Measurements from ENCODE around the gene UNC5B. TPM values are rescaled to one million over a fixed set of nuclear protein-coding genes. Genes with fewer than 3 reads are reported as not detected.
"Not testable (repeated sequence)": the region's sequence is repeated elsewhere in the genome, so short reads cannot be mapped to it uniquely, and the experiment has no call there.

The UNC5B gene
- total RNA-seq, 4 donors from 2014 or later = 2.2 to 3.7 (median 3.2) TPM

- no peak for ATAC-seq
- Histone ChIP-seq H3K9me3 (no peaks in the 10 kb centered on the region), H3K27ac (no peak overlapping the region), H3K4me3 (no peak overlapping the region), H3K4me1 (no peaks in the 10 kb centered on the region), H3K36me3 (peaks cover 0 to 51% of the 10 kb centered on the region in 2 donors), H3K27me3 (no peaks in the 10 kb centered on the region)
- TF ChIP-seq CTCF (IDR thresholded peaks at IDR 0.05) = no peak
- TF ChIP-seq POLR2AphosphoS5 (IDR thresholded peaks at IDR 0.05) = no peak
- TF ChIP-seq EP300 (IDR thresholded peaks at IDR 0.05) = no peak
- TF ChIP-seq POLR2A (IDR thresholded peaks at IDR 0.05) = no peak
- 76 to 87% methylated on average over 3 to 6 of the region's 6 CpGs for WGBS, 2 donors (ENCODE audit: low coverage in 1 of 2)
These were observed 81.8 kb downstream of the UNC5B start for GRCh38 chr10:71294091-71294561.

- no peak for ATAC-seq
- H3K9me3 ChIP-seq = no peaks in the 10 kb centered on the region
- H3K27me3 ChIP-seq = no peaks in the 10 kb centered on the region
- no peak for TF ChIP-seq POLR2AphosphoS5 (IDR thresholded peaks at IDR 0.05)
- TF ChIP-seq CTCF (IDR thresholded peaks at IDR 0.05) = no peak
- TF ChIP-seq POLR2A (IDR thresholded peaks at IDR 0.05) = no peak
- TF ChIP-seq EP300 (IDR thresholded peaks at IDR 0.05) = no peak
- H3K36me3 ChIP-seq = peaks cover 0 to 55% of the 10 kb centered on the region in 2 donors
- no peak overlapping the region for H3K27ac ChIP-seq
- WGBS, 2 donors (ENCODE audit: low coverage in 1 of 2) = 90% methylated on average over 3 of the region's 4 CpGs; no CpG with 5 or more reads in 1 of the 2 donors
- H3K4me1 ChIP-seq = no peaks in the 10 kb centered on the region
- no peak overlapping the region for H3K4me3 ChIP-seq
These were observed 82.5 kb downstream of the UNC5B start for GRCh38 chr10:71294856-71295255.

GRCh38 chr10:71295641-71296040 is 83.3 kb downstream of the UNC5B start:
- no peaks in the 10 kb centered on the region for H3K9me3 ChIP-seq
- ATAC-seq = no peak
- no peaks in the 10 kb centered on the region for H3K27me3 ChIP-seq
- no peak for TF ChIP-seq POLR2A (IDR thresholded peaks at IDR 0.05)
- TF ChIP-seq CTCF (IDR thresholded peaks at IDR 0.05) = no peak
- TF ChIP-seq POLR2AphosphoS5 (IDR thresholded peaks at IDR 0.05) = no peak
- no peak for TF ChIP-seq EP300 (IDR thresholded peaks at IDR 0.05)
- WGBS, 2 donors (ENCODE audit: low coverage in 1 of 2) = 85% methylated on average over 4 of the region's 9 CpGs; no CpG with 5 or more reads in 1 of the 2 donors
- H3K36me3 ChIP-seq = peaks cover 0 to 52% of the 10 kb centered on the region in 2 donors
- no peak overlapping the region for H3K27ac ChIP-seq
- no peak overlapping the region for H3K4me3 ChIP-seq
- H3K4me1 ChIP-seq = no peaks in the 10 kb centered on the region

- Histone ChIP-seq H3K27me3 (no peaks in the 10 kb centered on the region), H3K36me3 (peaks cover 0 to 50% of the 10 kb centered on the region in 2 donors), H3K27ac (no peak overlapping the region), H3K9me3 (no peaks in the 10 kb centered on the region), H3K4me1 (no peaks in the 10 kb centered on the region), H3K4me3 (no peak overlapping the region)
- ATAC-seq = no peak
- no peak for TF ChIP-seq EP300 (IDR thresholded peaks at IDR 0.05)
- TF ChIP-seq POLR2AphosphoS5 (IDR thresholded peaks at IDR 0.05) = no peak
- no peak for TF ChIP-seq CTCF (IDR thresholded peaks at IDR 0.05)
- no peak for TF ChIP-seq POLR2A (IDR thresholded peaks at IDR 0.05)
- 96% methylated on average over 4 of the region's 5 CpGs; no CpG with 5 or more reads in 1 of the 2 donors for whole genome bisulfite sequencing, 2 donors (ENCODE audit: low coverage in 1 of 2)
These were observed 83.7 kb downstream of the UNC5B start for GRCh38 chr10:71296086-71296485.

- not testable (repeated sequence) for H3K9me3 ChIP-seq, H3K27me3 ChIP-seq, ATAC-seq, H3K27ac ChIP-seq, H3K4me3 ChIP-seq, H3K4me1 ChIP-seq
- WGBS, 2 donors (ENCODE audit: low coverage in 1 of 2) = 82 to 90% methylated on average over 5 to 7 of the region's 13 CpGs
- H3K36me3 ChIP-seq = peaks cover 0 to 44% of the 10 kb centered on the region in 2 donors
These were observed 84.4 kb downstream of the UNC5B start for GRCh38 chr10:71296811-71297210.

Data from gastroesophageal sphincter (tissue), 4 donors.